AG04449 (cell line): ENCODE measurements around the gene E2F7.
A peak's percentile ranks its signal among the peaks of the same experiment; 100 is the strongest.
"Not testable (repeated sequence)": the region's sequence is repeated elsewhere in the genome, so short reads cannot be mapped to it uniquely, and the experiment has no call there.

ENCODE experiments used
- CTCF ChIA-PET: fragments of 350-600 bp; formaldehyde crosslinking; extraction: SDS; loops from one replicate; lab custom pipeline; 2021; ENCODE audit warnings: antibody characterized with exemption; lab: Yijun Ruan, JAX
- POLR2A ChIA-PET: fragments of 400-600, 350-600 bp; formaldehyde crosslinking; extraction: SDS; loops from one replicate; lab custom pipeline; 2020; ENCODE audit warnings: antibody characterized with exemption, inconsistent platforms; lab: Yijun Ruan, JAX
- DNase-seq: peaks from one replicate; pipeline ENCODE4 v3.0.0-alpha.2; 2010; ENCODE audit warnings: low read depth, low spot score
- H3K4me3 ChIP-seq: 2 replicates; pipeline ENCODE4 v1.5.1; 2011; ENCODE audit warnings: low read depth, mild to moderate bottlenecking, control low read depth, low read length
- CTCF ChIP-seq: IDR thresholded peaks from one replicate; pipeline ENCODE4 v1.5.1; 2011; ENCODE audit warnings: mild to moderate bottlenecking, moderate library complexity, low read length, control low read depth, inconsistent platforms; ENCODE audit not compliant: insufficient read depth; ENCODE audit errors: missing control alignments

E2F7 gene

GRCh38 chr12:77102691-77103090 is 37.3 kb upstream of the E2F7 start:
- DNase-seq: no peak
- TF ChIP-seq CTCF: no peak
- no peak overlapping the region for H3K4me3 ChIP-seq
- CTCF ChIA-PET: interaction anchor here (0.9 to 1.4 kb wide), 4 partner anchors 15 to 622 kb away, joined by 3 to 5 read pairs (median 4); no protein-coding TSS in a partner anchor
- POLR2A ChIA-PET: no interaction called here

GRCh38 chr12:77102123-77102522 is 36.8 kb upstream of the E2F7 start:
- DNase-seq: no peak
- POLR2A ChIA-PET: no interaction called here
- CTCF ChIA-PET: interaction anchor here (1.2 to 1.4 kb wide), 2 partner anchors 15 to 623 kb away, joined by 4 to 5 read pairs; no protein-coding TSS in a partner anchor
- no peak for TF ChIP-seq CTCF
- no peak overlapping the region for H3K4me3 ChIP-seq

- POLR2A ChIA-PET: no interaction called here
- no peak overlapping the region for H3K4me3 ChIP-seq
- CTCF ChIA-PET: no interaction called here
- no peak for TF ChIP-seq CTCF
- no peak for DNase-seq
These were observed 34.4 kb upstream of the E2F7 start for GRCh38 chr12:77099799-77100198.

GRCh38 chr12:77097846-77098245 is 32.5 kb upstream of the E2F7 start:
- ChIA-PET POLR2A (no interaction called here), CTCF (no interaction called here)
- no peak for TF ChIP-seq CTCF
- no peak for DNase-seq
- H3K4me3 ChIP-seq: no peak overlapping the region

- POLR2A ChIA-PET, CTCF ChIA-PET, DNase-seq, H3K4me3 ChIP-seq: not testable (repeated sequence)
These were observed 26.9 kb upstream of the E2F7 start for GRCh38 chr12:77092227-77092626.

- DNase-seq: no peak
- ChIA-PET CTCF (no interaction called here), POLR2A (no interaction called here)
- H3K4me3 ChIP-seq: no peak overlapping the region
- TF ChIP-seq CTCF: no peak
These were observed 24.4 kb upstream of the E2F7 start for GRCh38 chr12:77089686-77090220.

- H3K4me3 ChIP-seq: no peak overlapping the region
- peak; percentile 65 for DNase-seq
- ChIA-PET POLR2A (no interaction called here), CTCF (interaction anchor here (1.1 kb wide), 1 partner anchor 15 kb away, joined by 5 read pairs; no protein-coding TSS in a partner anchor)
- no peak for TF ChIP-seq CTCF
These were observed 22.1 kb upstream of the E2F7 start for GRCh38 chr12:77087427-77087826.
